HG03159 (cell line): ENCODE data around the gene CCDC124.

Experiments
- ATAC-seq: cut with Tn5 transposase; IDR thresholded peaks from one replicate; pipeline ENCODE4 v1.9.1; 2021; ENCODE audit warnings: mild to moderate bottlenecking, moderate library complexity; ENCODE audit not compliant: unreplicated experiment

The CCDC124 gene

GRCh38 chr19:17933414-17934129 is 757 bp downstream of the CCDC124 start:
- no peak for ATAC-seq

GRCh38 chr19:17936379-17936778 is 3.6 kb downstream of the CCDC124 start:
- ATAC-seq: no peak

DNA sequence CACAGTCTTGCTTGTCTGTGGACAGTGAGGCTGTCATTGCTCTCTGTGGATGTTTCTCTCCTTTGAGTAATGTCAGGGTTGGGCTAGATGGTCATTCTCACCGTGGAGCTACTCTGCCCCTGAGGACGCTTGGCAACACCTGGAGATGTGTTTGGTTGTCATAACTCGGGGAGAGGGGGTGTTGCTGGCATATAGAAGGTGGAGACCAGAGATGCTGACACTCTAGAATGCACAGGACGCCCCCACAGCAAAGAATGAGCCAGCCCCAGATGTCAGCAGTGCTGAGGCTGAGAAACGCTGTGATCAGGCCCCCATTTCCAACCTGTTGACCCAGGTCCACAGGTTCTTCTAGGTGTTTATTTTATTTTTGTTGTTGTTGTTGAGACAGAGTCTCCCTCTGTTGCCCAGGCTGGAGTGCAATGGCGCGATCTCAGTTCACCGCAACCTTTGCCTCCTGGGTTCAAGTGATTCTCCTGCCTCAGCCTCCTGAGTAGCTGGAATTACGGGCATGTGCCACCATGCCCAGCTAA is 4.6 kb downstream of the CCDC124 start:
- ATAC-seq: no peak

DNA sequence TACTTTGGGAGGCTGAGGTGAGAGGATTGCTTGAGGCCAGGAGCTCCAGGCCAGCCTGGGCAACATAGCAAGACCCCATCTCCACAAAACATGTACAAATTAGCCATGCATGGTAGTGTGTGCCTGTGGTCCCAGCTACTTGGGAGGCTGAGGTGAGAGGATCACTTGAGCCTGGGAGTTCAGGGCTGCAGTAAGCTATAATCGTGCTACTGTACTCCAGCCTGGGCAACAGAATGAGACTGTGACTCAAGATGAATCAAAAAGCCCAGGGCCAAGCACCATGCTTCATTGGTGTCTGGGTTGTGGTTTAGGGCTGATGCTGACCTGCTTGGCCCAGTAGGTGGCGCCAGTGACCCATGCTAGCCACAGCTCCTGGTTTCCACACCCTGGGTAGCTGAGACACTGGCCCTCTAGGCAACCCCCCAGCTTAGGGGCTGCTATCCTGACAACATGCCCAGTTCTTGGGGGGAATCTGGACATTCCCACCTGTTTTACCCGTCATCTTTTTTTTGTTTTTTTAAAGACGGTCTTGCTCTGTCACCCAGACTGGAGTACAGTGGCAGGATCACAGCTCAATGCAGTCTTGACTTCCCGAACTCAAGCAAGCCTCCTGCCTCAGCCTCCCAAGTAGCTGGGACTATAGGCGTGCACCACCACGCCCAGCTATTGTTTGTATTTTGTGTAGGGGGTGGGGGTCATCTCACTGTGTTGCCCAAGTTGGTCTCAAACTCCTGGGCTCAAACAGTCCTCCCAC is 5.5 kb downstream of the CCDC124 start:
- ATAC-seq: no peak

DNA sequence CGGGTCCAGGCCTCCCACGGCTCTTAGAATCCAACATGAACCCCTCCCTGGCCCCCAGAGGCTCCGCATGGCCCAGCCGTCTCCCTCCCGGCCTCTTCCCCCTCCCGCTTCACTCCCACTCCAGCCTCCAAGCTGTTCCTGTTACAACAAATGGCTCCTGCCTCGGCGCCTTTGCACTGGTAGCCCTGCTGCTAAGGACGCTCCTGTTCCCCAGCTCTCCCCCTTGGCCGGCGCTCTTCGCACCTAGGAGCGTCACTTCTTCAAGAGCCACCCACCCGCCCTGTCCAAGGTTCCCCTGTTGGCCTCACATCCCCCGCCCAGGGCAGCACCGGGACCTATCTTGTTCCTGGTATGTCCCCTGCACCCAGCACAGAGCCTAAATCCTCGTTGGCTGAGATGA is 9.4 kb downstream of the CCDC124 start:
- no peak for ATAC-seq

DNA sequence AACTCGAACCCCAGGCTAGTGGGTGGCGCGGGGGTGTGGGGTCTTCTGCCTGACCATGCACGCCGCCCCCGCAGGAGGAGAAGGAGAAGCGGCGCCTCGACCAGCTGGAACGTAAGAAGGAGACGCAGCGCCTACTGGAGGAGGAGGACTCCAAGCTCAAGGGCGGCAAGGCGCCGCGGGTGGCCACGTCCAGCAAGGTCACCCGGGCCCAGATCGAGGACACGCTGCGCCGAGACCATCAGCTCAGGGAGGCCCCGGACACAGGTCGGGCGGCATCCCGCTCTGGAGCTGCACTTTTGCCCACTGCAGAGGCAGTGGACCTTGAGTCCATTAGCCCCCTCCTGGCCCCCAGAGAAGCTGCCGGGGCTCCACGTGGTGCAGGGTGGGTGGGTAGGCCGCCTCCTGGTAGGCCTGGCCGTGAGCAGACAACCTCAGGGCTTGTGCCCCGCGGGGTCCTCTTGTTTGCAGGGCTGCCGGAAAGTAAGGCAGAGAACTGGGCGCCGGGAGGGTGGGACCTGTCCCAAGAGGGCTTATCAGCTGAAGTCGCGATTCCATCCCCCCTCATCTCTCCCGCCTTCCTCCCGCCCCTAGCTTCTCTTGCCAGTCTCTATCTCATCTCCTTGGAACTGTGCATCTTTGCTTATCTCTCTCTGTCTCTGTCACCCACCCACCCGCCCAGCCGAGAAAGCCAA is 9.9 kb downstream of the CCDC124 start:
- ATAC-seq: no peak

DNA sequence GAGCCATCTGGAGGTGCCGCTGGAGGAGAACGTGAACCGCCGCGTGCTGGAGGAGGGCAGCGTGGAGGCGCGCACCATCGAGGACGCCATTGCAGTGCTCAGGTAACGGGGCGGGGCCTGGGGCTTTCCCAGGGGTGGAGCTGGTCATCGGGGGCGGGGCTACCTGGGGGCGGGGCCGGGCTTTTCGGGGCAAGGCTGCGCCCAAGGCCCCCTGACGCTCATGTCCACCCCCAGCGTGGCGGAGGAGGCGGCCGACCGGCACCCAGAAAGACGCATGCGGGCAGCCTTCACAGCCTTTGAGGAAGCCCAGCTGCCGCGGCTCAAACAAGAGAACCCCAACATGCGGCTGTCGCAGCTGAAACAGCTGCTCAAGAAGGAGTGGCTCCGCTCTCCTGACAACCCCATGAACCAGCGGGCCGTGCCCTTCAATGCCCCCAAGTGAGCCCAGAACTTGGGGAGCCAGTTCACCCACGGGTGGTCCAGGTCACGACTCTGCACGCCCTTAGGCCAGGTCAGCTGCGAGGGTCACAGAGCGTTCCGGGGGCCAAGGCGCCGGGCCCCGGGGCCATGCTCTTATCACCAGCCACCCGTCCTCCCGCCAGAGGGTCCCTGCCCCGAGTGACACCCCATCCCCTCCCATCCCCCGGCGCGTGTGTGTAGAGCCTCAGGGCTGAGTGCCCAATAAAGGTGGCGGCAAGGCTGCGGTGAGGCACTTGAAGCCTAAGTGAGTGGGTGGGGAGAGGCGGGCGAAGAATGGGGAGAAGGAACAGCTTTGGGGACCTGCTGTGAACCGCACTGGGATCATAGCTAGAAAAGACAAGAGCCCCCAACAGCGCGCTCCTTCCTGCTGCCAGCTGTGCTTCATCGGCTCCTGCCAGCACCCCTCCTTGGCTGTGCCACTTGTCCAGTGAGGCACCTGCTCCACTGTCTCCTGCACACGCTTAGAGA is 10.7 kb downstream of the CCDC124 start:
- ATAC-seq: no peak

- ATAC-seq: no peak
Observed at GRCh38 chr19:17944301-17944700, 11.5 kb downstream of the CCDC124 start.

- peak; percentile 28 for ATAC-seq
Observed at GRCh38 chr19:17946965-17947784, 14.4 kb downstream of the CCDC124 start.

DNA sequence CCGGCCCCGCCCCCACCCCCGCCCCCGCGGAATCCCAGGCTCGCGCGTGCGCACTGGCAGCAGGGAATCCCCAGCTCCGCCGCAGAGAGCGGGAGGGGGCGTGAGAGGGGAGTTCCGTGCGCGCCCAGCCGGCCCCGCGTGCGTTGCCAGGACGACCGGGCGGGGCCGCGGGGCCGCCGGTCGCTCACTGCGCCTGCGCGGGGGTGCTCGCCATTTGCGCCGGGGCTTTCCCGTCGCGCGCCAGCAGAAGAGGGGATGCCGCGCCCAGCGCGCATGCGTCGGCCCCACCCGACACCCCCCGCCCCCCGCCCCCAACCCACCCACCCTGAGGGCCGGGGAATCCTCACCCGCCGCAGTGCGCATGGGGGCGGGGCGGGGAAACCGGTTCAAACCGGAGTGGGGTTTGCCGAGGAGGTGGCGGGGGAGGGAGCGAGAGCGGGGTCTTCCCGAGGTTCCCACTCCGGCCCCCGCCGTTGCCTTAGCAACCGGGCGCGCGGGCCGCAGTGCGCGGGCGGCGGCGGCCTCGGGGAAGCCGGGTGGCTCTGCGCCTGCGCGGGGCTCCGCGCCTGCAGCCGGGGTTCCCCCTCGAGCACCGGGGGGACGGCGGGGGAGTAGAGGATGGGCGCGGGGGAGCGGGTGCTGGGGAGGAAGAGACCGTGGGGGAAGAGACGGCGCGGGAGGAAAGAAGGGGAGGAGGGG is 15.1 kb downstream of the CCDC124 start:
- ATAC-seq: peak; percentile 59

DNA sequence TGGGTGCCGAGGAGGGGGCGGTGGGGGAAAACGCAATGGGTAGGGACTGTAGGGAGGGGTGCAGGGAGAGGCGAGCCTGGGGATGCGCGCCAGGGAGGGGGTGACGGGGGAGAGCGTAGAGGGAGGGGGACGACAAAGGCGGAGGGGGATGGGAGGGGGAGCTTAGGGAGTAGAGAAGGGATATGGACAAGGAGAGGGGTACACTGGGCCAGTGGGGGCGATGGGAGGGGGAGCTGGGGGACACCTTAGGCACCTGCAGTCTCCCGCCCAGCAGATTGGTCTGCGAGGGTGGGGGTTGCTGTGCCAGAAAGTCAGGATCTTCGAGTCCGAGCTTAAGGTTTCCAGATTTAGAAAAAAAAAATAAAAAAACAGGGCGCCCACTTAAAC is 15.7 kb downstream of the CCDC124 start:
- no peak for ATAC-seq

DNA sequence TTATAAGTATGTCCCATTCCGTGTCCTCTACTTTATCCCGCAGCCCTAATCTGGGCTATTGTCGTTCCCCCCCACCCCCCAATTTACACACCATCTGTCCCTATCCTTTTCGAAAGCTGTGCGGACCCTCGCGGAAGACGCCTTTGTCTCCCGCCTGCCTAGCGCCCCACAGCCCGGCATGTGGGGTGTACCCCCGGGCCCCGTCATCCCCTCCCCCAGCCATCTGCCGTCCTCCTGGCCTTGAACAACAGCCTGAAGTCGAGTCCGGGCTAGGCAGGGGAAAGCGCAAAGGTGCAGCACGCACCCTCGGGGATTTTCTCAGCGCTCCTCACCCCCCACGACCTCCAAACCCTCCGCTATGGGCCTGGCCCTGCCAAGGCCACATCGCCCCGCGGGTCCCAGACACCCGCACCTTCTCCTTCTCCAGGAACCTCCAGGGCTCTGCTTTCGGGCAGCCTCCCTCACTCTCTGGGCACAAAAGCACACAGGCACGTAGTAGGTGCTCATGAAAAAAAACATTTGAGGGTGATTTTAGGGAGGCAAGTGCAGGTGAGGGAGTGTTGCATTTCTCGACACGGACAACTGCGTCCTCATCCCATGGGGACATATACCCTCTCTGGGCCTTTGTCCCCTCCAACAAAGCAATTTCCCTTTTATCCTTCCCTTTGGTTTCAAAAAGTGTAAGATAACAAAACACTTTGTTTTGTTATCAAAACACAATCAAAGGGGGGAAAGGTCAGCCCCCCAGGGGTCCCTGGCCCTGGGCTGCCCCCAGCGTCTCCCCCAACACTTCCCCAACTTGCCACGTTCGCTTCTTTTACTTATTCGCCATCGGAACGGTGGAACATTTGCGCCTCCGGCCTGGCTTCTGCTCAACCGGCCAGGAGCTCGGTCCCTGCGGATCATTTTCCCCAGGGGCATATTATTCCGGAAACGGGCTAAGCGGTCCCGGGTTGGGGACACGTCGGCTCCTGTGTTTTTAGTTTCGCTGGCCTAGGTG is 16.4 kb downstream of the CCDC124 start:
- ATAC-seq: no peak

GRCh38 chr19:17949956-17950309 is 17.1 kb downstream of the CCDC124 start:
- ATAC-seq: no peak

DNA sequence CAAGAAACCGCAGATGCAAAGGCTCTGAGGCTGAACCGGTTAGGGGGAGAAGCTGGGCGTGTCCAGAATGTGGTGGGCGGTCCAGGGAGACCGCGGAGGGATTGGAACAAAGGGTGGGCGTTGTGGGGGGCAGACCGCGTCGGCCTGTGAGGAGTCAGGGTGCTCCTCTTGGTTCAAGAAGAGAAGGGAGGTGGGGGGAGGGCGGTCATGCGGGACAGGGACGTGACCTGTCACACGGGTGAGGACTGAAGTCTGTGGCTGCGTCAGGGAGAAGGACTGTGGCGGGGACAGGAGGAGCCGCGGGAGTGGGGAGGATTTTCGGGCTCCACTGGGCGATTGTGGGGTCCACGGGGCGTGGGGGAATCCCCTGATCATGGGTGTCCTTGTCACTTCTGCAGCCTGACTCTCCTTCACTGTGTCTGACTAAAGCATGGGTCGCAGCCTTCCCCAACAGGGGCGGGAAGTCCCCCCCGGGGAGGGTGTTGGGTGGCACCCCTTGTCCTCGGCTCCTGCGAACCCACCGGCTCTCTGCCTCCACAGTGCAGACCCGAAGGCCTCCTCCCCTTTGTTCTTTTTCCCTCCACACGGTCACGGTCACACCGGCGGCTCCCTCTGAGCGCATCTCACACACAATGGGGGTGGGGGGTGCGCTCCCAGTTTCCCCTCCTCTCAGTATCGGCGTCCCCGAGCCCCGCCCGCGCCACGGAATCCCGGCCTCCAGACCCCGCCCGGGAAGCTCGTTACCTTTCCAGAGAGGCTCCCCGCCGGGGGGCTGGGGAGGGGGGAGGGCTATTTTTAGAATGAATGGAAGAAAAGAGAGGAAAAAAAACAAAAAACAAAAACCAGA is 17.7 kb downstream of the CCDC124 start:
- ATAC-seq: no peak

GRCh38 chr19:17951157-17951989 is 18.6 kb downstream of the CCDC124 start:
- ATAC-seq: no peak
